Measurements from ENCODE around the gene PTPRD. TPM values are rescaled to one million over a fixed set of nuclear protein-coding genes. Genes with fewer than 3 reads are reported as not detected.

The PTPRD gene
- total and polyA plus RNA-seq, 2 of the 4 experiments (the other 2 are of a cell fraction), result 0.07 to 0.18 TPM

DNA sequence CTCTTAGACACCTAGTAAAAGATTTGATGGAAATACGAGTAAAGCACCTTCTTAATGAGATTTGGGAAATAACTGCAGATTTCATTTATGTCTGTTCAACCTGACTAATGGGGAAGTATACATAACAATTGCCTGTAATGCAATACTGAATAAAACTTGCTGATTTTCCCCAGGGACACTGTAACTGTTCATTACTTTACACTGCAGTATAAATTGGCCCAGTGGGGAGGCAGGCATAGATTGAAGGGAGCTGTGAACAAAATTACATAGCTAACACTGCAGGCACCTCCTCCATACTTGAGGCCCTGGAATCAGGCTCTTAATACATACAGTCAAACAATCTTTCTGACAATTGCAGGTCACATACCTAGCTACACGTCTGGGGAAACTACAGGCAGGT, 216.2 kb downstream of the PTPRD start:
- Histone ChIP-seq H3K4me1 (ENCODE audit: control insufficient read depth, insufficient read depth, low read length) (no peaks in the 10 kb centered on the region), H3K4ac (ENCODE audit: low read depth, low read length) (no peak overlapping the region), H3K14ac (replicated peaks; ENCODE audit: low read depth, low read length) (no peak overlapping the region), H3K9ac (ENCODE audit: low read depth, low read length) (no peak overlapping the region), H4K91ac (ENCODE audit: insufficient read depth, low read depth, low read length) (no peak overlapping the region), H3K56ac (ENCODE audit: extremely low read depth, insufficient read depth, low read length) (no peak overlapping the region), H3K18ac (ENCODE audit: low read depth, low read length) (no peak overlapping the region), H2BK120ac (ENCODE audit: low read depth, low read length) (no peak overlapping the region), H4K20me1 (ENCODE audit: insufficient read depth, low read length) (no peaks in the 10 kb centered on the region), H3K4me2 (ENCODE audit: low read depth, low read length) (no peak overlapping the region), H3K27me3 (ENCODE audit: control insufficient read depth, insufficient read depth, low read length) (no peaks in the 10 kb centered on the region), H3K9me1 (ENCODE audit: insufficient read depth, low read length) (no peaks in the 10 kb centered on the region), H4K8ac (ENCODE audit: low read depth in 2 of 2, low read length in 2 of 2) (no peak overlapping the region), H3K23ac (ENCODE audit: low read depth, low read length) (no peak overlapping the region), H2BK5ac (ENCODE audit: low read depth, low read length, poor library complexity, severe bottlenecking) (no peak overlapping the region), H3K9me3 (ENCODE audit: control insufficient read depth, insufficient read depth, low read length) (no peaks in the 10 kb centered on the region), H2AFZ (replicated peaks; ENCODE audit: low read length, poor library complexity) (no peak overlapping the region), H3K79me1 (ENCODE audit: low read depth in 1 of 2, low read length in 2 of 2) (no peaks in the 10 kb centered on the region), H2AK5ac (ENCODE audit: low read depth, low read length) (no peak overlapping the region), H2BK15ac (ENCODE audit: low read depth, low read length) (no peak overlapping the region), H3K27ac (ENCODE audit: insufficient read depth, low read length) (no peak overlapping the region), H4K5ac (ENCODE audit: low read depth, low read length) (no peak overlapping the region), H2AK9ac (replicated peaks; ENCODE audit: low read depth, low read length, poor library complexity) (no peak overlapping the region), H3K4me3 (ENCODE audit: insufficient read depth, low read depth, low read length) (no peak overlapping the region), H3K36me3 (ENCODE audit: control insufficient read depth, insufficient read depth, low read length) (no peaks in the 10 kb centered on the region), H2BK20ac (ENCODE audit: low read depth, low read length) (no peak overlapping the region)
- in situ Hi-C loops (cut with MboI; ENCODE audit: low sequenced_read_pairs) (no loop called here), dilution Hi-C loops (cut with HindIII; ENCODE audit: low sequenced_read_pairs, unreplicated experiment) (no loop called here), intact Hi-C loops (cut with micrococcal nuclease) (no loop called here)
- ATAC-seq (ENCODE audit: low read depth) (no peak), DNase-seq (no peak)
- ChIA-PET CTCF (no interaction called here), POLR2A (ENCODE audit: unreplicated experiment) (no interaction called here)
- no TSS peak for BruUV-seq (replicated peaks)
- no peak for TF ChIP-seq FOS (IDR thresholded peaks at IDR 0.05; ENCODE audit: low read depth, low read length)
- no peak for TF ChIP-seq CHD1 (IDR thresholded peaks at IDR 0.05; ENCODE audit: low read depth, low read length)
- no peak for TF ChIP-seq RFX5 (IDR thresholded peaks at IDR 0.05; ENCODE audit: low read depth, low read length)
- no peak for TF ChIP-seq MAFK (IDR thresholded peaks at IDR 0.05; ENCODE audit: low read depth, low read length)
- no peak for TF ChIP-seq POLR2A (IDR thresholded peaks at IDR 0.05; ENCODE audit: low read depth, low read length)
- TF ChIP-seq SMC3 (IDR thresholded peaks at IDR 0.05; ENCODE audit: low read depth, low read length), result no peak
- no peak for TF ChIP-seq BHLHE40 (IDR thresholded peaks at IDR 0.05; ENCODE audit: low read depth, low read length)
- no peak for TF ChIP-seq NFE2L2 (IDR thresholded peaks at IDR 0.05; ENCODE audit: low read depth, low read length)
- TF ChIP-seq, protein P1, sequence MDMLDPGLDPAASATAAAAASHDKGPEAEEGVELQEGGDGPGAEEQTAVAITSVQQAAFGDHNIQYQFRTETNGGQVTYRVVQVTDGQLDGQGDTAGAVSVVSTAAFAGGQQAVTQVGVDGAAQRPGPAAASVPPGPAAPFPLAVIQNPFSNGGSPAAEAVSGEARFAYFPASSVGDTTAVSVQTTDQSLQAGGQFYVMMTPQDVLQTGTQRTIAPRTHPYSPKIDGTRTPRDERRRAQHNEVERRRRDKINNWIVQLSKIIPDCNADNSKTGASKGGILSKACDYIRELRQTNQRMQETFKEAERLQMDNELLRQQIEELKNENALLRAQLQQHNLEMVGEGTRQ (IDR thresholded peaks at IDR 0.05; ENCODE audit: low read depth, low read length), result no peak
- WGBS, 2 experiments (ENCODE audit: extremely low coverage in 2 of 2, insufficient read length in 1 of 2), result no CpG with 5 or more reads among the region's 2 CpGs
